Left cardiac atrium (tissue), 4 donors: Measurements from ENCODE around the gene PAX5. TPM values are rescaled to one million over a fixed set of nuclear protein-coding genes. Genes with fewer than 3 reads are reported as not detected.

Source experiments
- ATAC-seq, 2 donors: fragments of 200-7000 bp; cut with Tn5 transposase; one replicate each; pipeline ENCODE4 v1.9.1; 2020; ENCODE audit warnings: mild to moderate bottlenecking in 2 of 2, moderate library complexity in 2 of 2
- DNase-seq: peaks from one replicate; pipeline ENCODE4 v3.0.0-alpha.2; 2020
- intact Hi-C, 2 donors: fragments of 100-400 bp; cut with DNase I; formaldehyde crosslinking; loops; one replicate each; pipeline versions ENCODE4 v1.14.1 to v1.15.1; 2022 to 2023
- total RNA-seq, 2 donors: library from RNA; stranded (reverse); fragmentation: NEBNext Ultra II Directional; extraction: Animal tissue kit (Norgen Biotek cat#: 25700); gene quantifications; one replicate each; pipeline ENCODE4 v1.2.1, GENCODE V29; 2021
- donor health status: DM: no; HTN: yes; CAD: no.
- donor health status: DM: no; HTN: yes; CAD: no; lungs with severe emphysema.
- donor health status: DM: yes; HTN: yes; CAD: no.
- donor health status: Dilated cardiomyopathy.

PAX5 gene
- total RNA-seq, 2 donors from 2014 or later: 0.09 to 0.10 TPM

GRCh38 chr9:36942891-36943290, 91.2 kb downstream of the PAX5 start:
- ATAC-seq (no peak), DNase-seq (no peak)
- intact Hi-C loops: no loop called here

- ATAC-seq (no peak), DNase-seq (no peak)
- intact Hi-C loops: no loop called here
Measured at GRCh38 chr9:36941441-36941840, 92.6 kb downstream of the PAX5 start.

- intact Hi-C loops: no loop called here
- ATAC-seq (no peak), DNase-seq (no peak)
Measured at GRCh38 chr9:36940881-36941280, 93.2 kb downstream of the PAX5 start.

- DNase-seq (no peak), ATAC-seq (no peak)
- intact Hi-C loops: no loop called here
Measured at GRCh38 chr9:36940500-36940853, 93.6 kb downstream of the PAX5 start.

GRCh38 chr9:36939655-36940499, 94.2 kb downstream of the PAX5 start:
- intact Hi-C loops: no loop called here
- DNase-seq (no peak), ATAC-seq (no peak)

- DNase-seq (no peak), ATAC-seq (no peak)
- intact Hi-C loops: no loop called here
Measured at GRCh38 chr9:36939214-36939613, 94.9 kb downstream of the PAX5 start.

- intact Hi-C loops: no loop called here
- DNase-seq (no peak), ATAC-seq (no peak)
Measured at GRCh38 chr9:36938617-36939016, 95.5 kb downstream of the PAX5 start.

- ATAC-seq (no peak), DNase-seq (no peak)
Measured at GRCh38 chr9:36937951-36938350, 96.1 kb downstream of the PAX5 start.

GRCh38 chr9:36937346-36937745, 96.7 kb downstream of the PAX5 start:
- no peak for DNase-seq
- no peak for ATAC-seq

More at GRCh38 chr9:36937951-36938350, 96.1 kb downstream of the PAX5 start:
- intact Hi-C loops: no loop called here

GRCh38 chr9:36936498-36936831, 97.6 kb downstream of the PAX5 start:
- DNase-seq: no peak
- intact Hi-C loops: no loop called here

More at GRCh38 chr9:36937346-36937745, 96.7 kb downstream of the PAX5 start:
- intact Hi-C loops: no loop called here

GRCh38 chr9:36935768-36936497, 98.1 kb downstream of the PAX5 start:
- intact Hi-C loops: no loop called here

More at GRCh38 chr9:36936498-36936831, 97.6 kb downstream of the PAX5 start:
- no peak for ATAC-seq

GRCh38 chr9:36935332-36935731, 98.7 kb downstream of the PAX5 start:
- intact Hi-C loops: no loop called here
- DNase-seq: no peak

More at GRCh38 chr9:36935768-36936497, 98.1 kb downstream of the PAX5 start:
- DNase-seq: no peak
- ATAC-seq: no peak

GRCh38 chr9:36934478-36935065, 99.5 kb downstream of the PAX5 start:
- ATAC-seq (no peak), DNase-seq (no peak)
- intact Hi-C loops: no loop called here

More at GRCh38 chr9:36935332-36935731, 98.7 kb downstream of the PAX5 start:
- no peak for ATAC-seq

- no peak for DNase-seq
- intact Hi-C loops: no loop called here
- ATAC-seq: no peak
Measured at GRCh38 chr9:36933676-36934215, 100.3 kb downstream of the PAX5 start.

- no peak for ATAC-seq
- intact Hi-C loops: no loop called here
- DNase-seq: no peak
Measured at GRCh38 chr9:36932198-36932597, 101.9 kb downstream of the PAX5 start.

GRCh38 chr9:36930941-36931340, 103.1 kb downstream of the PAX5 start:
- DNase-seq: no peak
- no peak for ATAC-seq
- intact Hi-C loops: no loop called here

- intact Hi-C loops: no loop called here
- DNase-seq: no peak
- no peak for ATAC-seq
Measured at GRCh38 chr9:36929350-36929675, 104.8 kb downstream of the PAX5 start.

- DNase-seq (no peak), ATAC-seq (peak in 1 of 2 donors; percentile 34)
- intact Hi-C loops: no loop called here
Measured at GRCh38 chr9:36928670-36929349, 105.3 kb downstream of the PAX5 start.

- ATAC-seq (no peak), DNase-seq (no peak)
- intact Hi-C loops: no loop called here
Measured at GRCh38 chr9:36928210-36928609, 105.9 kb downstream of the PAX5 start.
